Embryonic facial prominence (tissue), 1 donor: ENCODE results near the gene FAM107B.
"Not testable (repeated sequence)": the region's sequence is repeated elsewhere in the genome, so short reads cannot be mapped to it uniquely, and the experiment has no call there.

Experiments
- DNase-seq: peaks from one replicate; pipeline ENCODE4 v3.0.0-alpha.2; 2016; ENCODE audit errors: extremely low spot score

FAM107B gene

DNA sequence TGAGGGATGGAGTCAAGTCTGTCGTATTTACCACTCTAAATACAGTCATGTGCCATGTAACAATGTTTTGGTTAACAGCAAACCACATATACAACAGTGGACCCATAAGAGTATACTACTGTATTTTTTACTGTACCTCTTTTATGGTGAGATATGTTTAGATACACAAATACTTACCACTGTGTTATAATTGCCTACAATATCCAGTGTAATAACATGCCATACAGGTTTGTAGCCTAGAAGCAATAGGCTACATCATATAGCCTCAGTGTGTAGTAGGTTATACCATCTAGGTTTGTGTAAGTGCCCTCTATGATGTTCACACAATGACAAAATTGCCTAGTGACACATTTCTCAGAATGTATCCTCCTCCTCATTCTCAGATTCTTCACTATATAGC lies 110.4 kb downstream of the FAM107B start:
- DNase-seq = no peak

DNA sequence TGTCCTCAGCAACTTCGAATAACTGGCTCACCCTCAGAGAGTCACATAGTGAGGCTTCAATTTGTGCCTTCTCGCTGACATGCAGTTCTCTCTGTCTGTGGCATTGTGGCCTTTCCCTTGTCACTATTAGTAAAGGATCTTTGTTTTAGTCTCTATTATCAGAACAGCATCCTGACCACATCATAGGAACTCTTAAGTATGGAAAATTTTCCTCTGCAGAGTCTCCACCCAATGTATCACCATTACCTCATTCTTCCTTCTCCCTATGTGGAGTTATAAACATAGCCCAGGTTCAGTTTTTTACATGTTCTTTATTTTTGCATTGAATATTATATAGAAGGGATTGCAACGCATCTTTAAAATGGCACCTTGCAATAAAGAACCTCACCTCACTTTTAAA lies 112.9 kb downstream of the FAM107B start:
- DNase-seq = no peak

DNA sequence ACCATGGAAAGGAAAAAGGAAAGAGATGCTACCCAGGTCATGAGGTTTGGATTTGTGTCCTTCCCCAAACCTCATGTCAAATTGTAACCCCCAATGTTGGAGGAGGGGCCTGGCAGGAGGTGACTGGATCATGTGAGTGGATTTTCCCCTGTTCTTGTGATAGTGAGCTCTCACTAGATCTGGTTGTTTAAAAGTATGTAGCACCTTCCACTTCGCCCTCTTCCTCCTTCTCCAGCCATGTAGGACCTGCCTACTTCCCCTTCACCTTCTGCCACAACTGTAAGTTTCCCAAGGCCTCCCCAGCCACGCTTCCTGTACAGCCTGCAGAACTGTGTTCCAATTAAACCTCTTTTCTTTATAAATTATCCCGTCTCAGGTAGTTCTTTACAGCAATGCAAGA lies 113.9 kb downstream of the FAM107B start:
- no peak for DNase-seq

DNA sequence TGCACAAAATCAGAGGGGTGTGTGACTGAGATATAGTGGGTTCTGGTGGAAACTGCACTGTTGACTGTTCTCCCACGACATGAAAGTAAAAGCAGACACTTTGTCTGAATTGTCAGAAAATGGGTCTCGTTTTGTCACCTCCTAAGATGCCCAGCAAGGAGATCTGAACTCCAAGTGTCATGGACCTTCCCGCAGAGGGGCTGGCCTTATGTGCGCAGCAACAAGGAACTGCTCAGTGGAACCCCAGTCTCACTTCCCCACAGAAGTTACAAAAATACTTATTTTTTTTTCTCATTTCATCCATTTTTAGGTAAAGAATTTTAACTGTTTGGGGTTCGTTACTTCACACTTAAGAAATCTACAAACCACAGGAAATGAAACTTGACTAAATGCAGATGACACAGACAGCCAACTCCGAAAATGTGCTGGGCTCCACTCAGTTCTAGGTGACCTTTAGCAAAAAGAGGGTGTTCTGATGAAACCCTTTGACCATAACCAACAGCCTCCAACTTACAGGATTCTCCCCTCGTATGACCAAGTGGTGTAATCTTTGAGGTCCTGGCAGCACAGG lies 115.0 kb downstream of the FAM107B start:
- no peak for DNase-seq

DNA sequence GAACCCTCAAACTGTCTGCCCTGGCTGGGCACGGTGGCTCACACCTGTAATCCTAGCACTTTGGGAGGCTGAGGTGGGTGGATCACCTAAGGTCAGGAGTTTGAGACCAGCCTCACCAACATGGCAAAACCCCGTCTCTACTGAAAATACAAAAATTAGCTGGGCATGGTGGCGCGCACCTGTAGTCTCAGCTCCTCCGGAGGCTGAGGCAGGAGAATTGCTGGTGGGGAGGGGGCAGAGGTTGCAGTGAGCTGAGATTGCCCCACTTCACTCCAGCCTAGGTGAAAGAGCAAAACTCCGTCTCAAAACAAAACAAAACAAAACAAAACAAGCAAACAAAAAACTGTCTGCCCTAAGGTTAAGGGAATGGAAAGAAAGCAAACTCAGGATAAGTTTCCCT lies 115.6 kb downstream of the FAM107B start:
- not testable (repeated sequence) for DNase-seq

DNA sequence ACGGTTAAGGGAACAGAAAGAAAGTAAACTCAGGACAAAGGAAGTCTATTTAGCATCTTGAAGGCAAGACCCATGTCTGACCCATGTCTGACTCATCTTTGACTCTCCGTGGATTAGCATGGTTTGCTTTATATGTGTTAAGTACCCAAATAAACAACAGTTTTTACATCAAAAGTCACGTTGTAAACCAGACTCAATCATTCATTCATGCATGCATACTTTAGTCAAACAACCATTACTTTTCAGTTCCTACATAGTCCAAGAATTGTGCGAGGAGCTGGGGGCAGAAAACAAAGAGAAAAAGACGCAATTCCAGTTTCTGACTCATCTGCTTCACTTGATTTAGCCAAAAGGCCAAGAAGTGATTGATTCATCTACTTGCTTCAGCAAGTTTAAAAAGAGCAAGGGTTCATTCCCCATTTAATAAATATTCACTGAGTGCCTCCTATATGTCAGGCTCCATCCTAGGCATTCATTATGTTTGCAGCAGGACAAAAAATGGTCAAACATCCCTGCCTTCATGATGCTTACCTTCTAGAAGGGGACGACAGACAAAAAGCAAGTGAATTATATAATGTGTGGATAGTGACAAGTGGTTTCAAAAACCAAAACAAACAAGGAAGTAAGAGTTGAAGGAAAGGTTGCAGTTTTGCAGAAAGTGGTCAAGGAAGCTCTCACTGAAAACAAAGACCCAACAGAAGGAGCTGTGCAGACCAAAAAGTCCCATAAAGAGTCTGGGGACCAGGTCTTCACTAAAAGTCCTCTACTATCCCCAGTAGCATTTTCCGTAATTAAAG lies 116.2 kb downstream of the FAM107B start:
- no peak for DNase-seq

DNA sequence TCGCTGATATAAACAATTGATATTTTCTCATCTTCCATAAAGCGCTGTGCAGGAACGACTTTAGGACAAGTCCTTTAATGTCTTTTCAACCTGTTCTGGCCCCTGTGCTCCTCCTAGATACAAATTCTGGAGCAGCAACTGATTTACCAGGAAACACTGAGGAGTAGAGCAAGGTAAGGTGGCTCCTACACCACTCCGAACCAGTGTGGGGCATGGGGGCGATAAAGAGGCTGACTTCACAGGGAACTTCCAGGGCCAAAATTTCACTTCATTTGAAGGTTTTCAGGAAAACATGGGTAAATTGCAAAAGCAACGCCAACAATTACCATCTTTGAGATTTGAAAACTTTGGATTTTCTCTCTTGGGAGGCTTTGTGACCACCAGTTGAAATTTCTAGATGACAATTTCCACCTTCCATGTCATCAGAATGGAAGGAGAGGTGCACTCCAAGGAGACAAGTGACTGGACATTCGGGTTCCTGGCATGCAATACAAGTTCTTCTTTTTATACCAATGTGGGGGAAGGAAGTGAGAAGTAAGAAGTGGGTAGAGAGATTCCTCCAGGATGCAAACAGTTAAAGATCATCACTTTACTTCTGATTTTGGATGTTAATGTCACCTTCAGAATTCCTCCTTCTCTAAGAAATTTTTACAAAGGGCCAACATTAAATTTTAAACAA lies 118.5 kb downstream of the FAM107B start:
- no peak for DNase-seq

DNA sequence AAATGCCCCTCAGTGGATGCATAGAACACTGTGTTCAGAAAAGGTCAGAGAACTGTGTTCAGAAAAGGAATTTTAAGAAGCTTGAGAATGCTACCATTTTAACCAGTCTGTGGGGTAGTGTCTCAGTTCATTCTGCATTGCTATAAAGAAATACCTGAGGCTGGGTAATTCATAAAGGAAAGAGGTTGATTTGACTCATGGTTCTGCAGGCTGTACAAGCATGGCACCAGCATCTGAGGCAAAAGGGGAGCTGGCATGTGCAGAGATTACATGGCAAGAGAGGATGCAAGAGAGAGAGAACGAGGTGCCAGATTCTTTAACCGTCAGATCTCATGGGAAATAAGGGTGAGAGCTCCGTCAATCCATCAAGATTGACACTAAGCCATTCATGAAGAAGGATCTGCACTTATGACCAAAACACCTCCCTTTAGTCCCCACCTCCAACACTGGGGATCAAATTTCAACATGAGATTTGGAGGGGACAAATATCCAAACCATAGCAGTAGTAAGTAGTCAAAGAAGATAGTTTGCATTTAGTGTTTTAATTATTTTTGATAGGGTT lies 119.8 kb downstream of the FAM107B start:
- no peak for DNase-seq

DNA sequence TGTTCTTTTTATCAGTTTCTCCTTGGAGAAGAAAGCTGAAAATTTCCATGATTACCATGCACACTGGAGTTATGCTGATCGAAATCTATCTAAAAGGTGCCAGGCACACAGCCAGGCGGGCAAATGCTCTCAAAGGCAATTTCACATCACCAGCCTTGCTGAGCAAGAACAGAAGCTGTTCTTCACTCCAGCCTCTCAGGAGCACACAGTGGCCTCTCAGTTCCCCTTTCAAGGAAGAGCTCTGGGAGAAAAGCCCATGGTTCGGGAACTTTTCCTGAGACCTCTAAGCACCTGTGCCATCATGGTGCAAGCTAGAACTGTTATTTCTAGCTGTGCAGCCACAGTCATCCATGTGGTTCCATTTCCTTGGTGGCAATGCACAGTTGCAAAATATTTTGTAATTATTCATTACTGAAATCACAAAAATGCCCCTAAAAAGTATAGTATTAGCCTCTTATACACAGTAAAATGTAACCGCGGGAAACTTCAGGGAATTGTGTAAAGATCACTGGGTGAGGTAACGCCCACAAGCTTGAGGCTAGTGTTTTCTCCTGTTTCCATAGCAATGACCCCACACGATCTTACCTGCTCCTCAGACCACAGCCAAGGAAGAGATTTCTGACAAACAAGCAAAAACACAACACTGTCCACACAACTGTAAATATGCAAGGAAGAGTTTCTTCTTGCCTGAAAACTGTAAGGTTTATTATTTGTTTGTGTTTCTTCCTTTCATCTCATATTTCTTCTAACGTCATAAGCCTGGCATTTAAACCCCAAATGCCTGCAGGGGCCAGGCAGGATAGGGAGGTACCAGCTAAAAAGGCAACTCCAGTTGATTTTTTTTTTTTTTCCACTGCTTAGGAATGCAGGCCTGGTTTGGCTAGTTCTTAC lies 121.2 kb downstream of the FAM107B start:
- peak; percentile 57 for DNase-seq

DNA sequence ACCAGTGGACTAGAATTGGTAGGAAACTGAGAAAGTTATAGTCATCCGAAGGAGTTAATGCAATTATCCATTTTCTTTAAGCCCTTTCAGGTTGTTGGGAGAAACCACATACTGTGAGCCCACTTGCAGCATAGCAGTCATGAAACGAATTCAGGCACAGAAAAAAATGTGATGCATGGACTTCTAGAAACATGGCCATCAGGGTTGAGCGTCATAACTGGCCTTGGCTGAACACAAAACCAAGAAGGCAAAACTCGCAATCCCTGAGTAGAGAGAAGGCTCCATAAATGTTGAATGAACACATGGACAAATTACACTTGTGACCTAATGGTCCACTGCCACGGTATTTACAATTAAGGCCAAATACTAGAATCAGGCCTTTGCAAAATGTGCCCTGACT lies 121.9 kb downstream of the FAM107B start:
- no peak for DNase-seq

DNA sequence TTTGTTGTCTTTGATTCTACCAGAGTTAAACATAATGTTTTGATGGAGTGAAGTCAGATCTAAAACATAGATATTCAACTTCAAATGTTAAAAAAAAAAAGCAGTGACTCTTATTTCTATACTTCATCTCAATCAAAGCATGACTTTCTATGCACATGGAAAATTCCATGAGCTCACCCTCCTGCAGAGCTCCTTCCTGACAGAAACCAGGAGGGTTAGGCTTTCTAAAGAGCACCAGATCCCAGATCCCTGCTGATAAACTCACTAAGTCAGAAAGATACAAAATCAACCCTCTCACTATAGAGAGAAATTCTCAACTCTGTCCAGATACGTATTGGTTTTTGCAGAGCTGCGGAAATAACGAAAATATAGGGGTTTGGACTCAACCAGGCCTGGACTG lies 122.6 kb downstream of the FAM107B start:
- no peak for DNase-seq

DNA sequence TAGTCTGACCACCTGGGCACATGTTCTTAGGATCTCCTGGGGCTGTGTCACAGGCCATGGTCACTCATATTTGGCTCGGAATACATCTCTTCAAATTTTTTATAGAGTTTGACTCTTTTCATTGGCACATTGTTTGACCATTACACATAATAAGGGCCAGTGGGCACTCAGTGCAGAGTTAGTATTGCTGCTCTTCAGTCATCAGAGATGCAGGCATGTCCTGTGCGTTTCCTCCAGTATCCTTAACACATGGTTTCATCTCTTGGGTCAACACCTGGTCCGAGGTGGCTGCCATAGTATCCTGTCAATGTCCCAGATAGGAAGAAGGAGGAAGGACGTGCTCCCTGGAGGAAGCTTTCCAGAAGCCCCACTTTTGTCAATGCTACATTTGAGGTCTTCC lies 125.0 kb downstream of the FAM107B start:
- DNase-seq = no peak

DNA sequence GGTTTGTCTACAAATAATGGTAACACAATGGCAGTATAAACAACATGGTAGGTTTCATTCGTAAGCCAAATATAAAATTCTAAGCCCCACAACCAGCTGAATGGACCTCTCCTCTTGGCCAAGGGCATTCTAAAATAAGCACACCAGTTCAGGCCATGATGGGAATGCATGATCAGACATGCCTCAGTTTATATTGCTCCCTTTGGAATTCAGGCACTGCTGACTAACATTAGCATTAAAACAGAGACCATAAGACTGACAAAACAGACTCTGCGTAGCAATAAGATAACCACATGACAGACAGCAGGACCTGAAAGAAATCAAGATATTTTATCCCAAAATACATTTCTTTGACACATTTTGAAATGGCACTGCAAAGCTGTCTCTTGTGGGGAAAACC lies 125.8 kb downstream of the FAM107B start:
- DNase-seq = no peak

DNA sequence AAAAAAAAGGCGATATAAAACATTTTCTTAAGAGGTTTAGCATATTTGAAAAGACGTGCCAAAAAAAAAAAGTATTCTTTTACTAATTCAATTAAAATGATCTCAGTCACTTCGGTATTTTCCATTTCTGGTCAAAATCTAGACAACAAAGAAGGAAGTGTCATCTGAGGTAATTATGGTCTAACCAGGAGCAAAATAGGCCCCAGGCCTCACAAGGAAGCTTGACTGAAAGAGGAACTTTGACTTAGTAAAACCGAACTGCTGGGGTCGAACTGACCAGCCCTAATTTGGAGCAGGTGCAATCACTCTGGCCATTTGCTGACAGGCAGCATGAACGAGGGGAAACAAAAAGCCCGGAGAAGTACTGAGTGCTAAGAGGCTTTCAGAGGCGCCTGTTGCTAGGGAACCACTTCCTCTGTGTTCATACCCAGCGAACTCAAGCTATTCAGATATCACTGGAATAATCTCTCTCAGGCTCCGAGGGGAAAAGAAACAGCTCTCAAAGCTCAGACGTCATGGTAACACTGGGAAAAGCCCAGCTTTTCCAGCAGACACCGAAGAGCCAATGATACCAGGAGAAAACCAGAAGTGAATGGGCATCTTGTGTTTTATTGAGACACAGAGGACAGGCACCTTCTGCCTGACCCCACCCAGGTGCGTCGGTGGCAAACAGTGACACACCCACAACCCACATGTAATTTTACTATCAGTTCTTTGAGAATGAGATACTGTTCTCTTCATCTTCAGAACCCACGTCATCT lies 126.5 kb downstream of the FAM107B start:
- peak; percentile 82 for DNase-seq

DNA sequence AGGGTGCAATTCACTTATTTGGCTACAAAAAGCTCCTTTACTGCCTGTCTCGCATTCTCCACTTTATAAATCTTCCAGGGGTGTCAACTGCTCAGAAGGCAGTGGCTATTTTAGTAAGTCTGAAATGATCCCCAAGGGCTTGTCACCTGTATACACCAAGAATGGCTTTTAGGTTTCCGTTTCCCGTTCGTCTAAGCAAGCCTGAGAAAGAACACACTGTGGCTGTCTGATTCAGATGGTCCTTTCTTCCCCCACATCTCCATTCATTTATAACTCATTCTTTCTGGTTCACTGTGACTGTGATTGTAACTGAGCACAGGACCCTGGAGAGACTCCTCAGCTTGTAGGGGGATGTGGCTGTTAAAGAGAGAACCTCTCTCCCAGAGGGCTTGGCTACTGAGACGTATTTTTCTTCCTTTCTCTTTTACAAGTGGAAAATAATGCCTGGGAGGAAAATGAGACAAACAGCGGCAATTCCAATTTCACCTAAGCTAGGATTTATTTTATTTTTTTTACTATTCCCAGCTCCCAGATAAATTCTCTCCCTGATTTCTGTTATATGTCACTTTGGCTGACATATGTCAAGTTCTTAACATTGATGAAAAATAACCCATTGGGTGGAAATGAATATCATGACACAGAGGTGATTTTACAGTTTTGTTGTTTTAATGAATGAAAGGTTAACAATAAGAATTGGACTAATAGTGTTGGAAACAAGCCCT lies 129.3 kb downstream of the FAM107B start:
- DNase-seq = no peak

DNA sequence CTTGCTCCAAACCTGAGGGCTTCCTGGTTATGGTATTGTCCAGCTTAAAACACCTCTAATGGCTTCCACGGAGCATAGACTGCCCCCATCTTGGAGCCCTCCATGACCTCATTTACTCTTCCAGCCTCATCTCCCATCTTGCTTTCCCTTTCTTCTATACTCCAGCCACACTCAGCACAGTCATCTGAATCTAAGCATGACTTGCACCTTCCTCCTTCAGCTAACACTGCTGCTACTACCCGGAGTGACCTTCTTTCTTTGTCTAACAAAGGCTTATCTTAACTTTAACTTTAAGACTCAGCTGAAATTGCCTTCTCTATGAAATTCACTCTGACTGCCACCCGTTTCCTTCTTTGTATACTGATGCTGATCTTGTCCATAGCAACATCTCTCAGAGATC lies 135.1 kb downstream of the FAM107B start:
- no peak for DNase-seq

DNA sequence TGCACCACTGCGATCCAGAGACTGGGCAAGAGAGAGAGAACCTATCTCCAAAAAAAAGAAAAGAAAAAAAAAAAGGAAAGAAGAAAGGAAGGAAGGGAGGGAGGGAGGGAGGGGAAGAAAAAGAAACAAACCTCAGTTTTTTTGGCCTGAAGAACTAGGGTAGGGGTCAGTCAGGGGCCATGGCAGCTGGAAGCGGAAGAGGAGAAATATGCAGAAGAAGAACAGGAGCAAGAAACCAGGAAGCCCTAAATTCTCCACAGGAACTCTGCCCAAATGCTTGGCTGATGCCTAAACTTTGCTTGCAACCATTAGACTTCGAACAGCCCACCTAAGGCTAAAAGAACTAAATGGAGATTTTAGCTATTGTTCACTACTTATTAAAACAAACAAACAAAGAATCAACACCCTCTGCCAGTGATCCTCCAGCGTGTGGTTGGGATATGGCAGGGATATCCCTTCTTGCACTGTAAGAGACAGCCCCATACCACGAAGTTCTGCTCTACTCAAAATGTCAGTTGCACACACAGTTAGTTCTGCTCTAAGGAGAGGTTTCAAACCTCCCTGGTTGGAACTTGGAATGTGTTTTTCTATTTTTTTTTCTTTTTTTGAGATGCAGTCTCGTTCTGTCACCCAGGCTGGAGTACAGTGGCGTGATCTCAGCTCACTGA lies 139.5 kb downstream of the FAM107B start:
- DNase-seq = no peak

DNA sequence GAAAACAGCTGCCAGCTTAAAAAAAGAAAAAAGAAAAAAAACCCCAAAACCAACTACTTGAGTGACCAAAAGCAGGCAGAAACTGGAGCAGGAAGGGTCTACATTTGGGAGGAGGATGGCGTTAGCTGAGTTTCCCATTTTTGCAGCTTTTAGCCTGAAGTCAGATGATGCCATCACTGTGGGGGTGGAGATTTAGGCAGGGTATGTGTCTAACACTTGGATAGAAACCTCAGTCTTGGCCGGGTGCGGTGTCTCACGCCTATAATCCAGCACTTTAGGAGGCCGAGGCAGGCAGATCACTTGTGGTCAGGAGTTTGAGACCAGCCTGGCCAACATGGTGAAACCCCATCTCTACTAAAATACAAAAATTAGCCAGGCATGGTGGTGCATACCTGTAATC lies 140.1 kb downstream of the FAM107B start:
- DNase-seq = not testable (repeated sequence)

DNA sequence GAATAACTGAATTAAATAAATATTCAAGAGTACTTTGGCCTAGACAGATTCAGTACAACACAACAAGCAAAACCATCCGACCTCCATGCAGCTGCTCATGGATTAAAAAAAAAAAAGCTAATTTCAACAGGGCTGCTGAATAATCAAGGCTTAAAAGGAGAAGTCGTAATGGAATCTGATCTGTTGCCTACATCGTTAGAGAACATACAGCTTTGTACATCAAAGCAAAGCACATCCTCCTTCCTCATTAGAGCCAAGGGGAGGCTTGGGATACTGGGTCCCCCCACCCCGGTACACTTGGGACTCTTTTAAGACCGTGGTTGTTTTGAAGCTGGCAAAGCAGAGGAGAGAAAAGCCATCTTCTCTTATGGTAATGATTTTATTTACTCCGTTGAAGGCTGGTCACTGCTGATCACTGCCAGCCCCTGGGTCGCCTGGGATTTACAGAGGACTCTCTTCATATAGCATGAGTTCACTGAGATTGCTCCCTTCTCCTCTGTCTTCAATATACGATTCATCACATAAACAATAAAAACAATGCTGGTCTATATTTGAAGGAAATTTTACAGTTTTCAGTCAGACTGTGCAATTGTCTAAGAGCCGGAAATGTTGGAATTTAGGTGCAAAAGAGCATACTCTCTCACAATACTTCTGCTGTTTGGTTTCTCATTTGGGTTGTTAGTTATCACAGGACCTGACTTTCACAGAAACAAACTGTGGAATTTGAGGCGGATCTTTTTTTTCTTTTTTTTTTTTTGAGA lies 148.8 kb downstream of the FAM107B start:
- DNase-seq = no peak
